Neural crest cell (in vitro differentiated cells): ENCODE data around the gene SMAD5. TPM values are rescaled to one million over a fixed set of nuclear protein-coding genes. Genes with fewer than 3 reads are reported as not detected.

ENCODE experiments used
- DNase-seq: peaks from one replicate; pipeline ENCODE4 v3.0.0; 2021; ENCODE audit warnings: low read depth, mixed read lengths, low spot score
- H3K27ac Mint-ChIP-seq: one replicate; pipeline ENCODE4 v1.8.0; 2021; ENCODE audit warnings: mild to moderate bottlenecking, mixed read lengths; ENCODE audit not compliant: unreplicated experiment
- H3K27me3 Mint-ChIP-seq: 2 replicates; pipeline ENCODE4 v1.8.0; 2021; ENCODE audit warnings: low read depth, mild to moderate bottlenecking, mixed read lengths
- H3K36me3 Mint-ChIP-seq: 2 replicates; pipeline ENCODE4 v1.8.0; 2021; ENCODE audit warnings: low read depth, mild to moderate bottlenecking, mixed read lengths
- H3K4me1 Mint-ChIP-seq: 2 replicates; pipeline ENCODE4 v1.8.0; 2021; ENCODE audit warnings: mixed read lengths
- H3K4me3 Mint-ChIP-seq: one replicate; pipeline ENCODE4 v1.8.0; 2021; ENCODE audit warnings: mild to moderate bottlenecking, mixed read lengths
- H3K9me3 Mint-ChIP-seq: 2 replicates; pipeline ENCODE4 v1.8.0; 2021; ENCODE audit warnings: mixed read lengths
- total RNA-seq: library from RNA; stranded (reverse); gene quantifications from 2 replicates; pipeline ENCODE4 v1.2.1, GENCODE V29; 2021
- TF ChIP-seq, protein P1 (sequence below): fragments of 200-600 bp; sonication (generic); conservative IDR thresholded peaks from 2 replicates; pipeline ENCODE4 v1.5.0; 2021; ENCODE audit warnings: antibody characterized with exemption, mild to moderate bottlenecking

The SMAD5 gene
- total RNA-seq, 1 donor from 2014 or later, result 82.6 TPM

DNA sequence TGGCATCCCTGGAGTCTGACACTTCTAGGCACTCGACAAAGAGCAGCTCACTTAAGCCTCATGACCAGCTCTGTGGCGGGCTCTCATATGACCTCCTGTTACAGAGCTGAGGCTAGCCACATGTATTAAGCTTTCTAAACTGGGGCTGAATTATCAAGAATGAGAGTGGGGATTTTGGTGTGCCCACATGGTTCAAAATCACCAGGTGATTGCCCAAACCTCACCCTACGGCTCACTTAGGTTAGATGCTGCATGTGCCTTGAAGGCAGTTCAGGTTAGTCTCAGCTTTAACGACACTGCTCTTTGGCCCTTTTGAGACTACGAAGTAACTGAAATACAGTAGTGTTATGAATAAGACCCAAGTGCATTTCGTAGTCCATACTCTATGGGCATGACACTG is 99.7 kb downstream of the SMAD5 start:
- Mint-ChIP-seq H3K27me3 (peaks cover 32% of the 10 kb centered on the region), H3K9me3 (no peaks in the 10 kb centered on the region), H3K36me3 (no peaks in the 10 kb centered on the region), H3K4me1 (peaks cover 18% of the 10 kb centered on the region), H3K4me3 (no peak overlapping the region), H3K27ac (no peak overlapping the region)
- TF ChIP-seq, protein P1, sequence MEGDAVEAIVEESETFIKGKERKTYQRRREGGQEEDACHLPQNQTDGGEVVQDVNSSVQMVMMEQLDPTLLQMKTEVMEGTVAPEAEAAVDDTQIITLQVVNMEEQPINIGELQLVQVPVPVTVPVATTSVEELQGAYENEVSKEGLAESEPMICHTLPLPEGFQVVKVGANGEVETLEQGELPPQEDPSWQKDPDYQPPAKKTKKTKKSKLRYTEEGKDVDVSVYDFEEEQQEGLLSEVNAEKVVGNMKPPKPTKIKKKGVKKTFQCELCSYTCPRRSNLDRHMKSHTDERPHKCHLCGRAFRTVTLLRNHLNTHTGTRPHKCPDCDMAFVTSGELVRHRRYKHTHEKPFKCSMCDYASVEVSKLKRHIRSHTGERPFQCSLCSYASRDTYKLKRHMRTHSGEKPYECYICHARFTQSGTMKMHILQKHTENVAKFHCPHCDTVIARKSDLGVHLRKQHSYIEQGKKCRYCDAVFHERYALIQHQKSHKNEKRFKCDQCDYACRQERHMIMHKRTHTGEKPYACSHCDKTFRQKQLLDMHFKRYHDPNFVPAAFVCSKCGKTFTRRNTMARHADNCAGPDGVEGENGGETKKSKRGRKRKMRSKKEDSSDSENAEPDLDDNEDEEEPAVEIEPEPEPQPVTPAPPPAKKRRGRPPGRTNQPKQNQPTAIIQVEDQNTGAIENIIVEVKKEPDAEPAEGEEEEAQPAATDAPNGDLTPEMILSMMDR, result no peak
- no peak for DNase-seq

Other genes starting within 250 kb of the SMAD5 start
- gene IL9, start 237.0 kb upstream of the SMAD5 start, total RNA-seq, result not detected in 2 replicates
- gene LECT2, start 177.9 kb upstream of the SMAD5 start, total RNA-seq, result not detected in 2 replicates
- 3.9 and 4.6 TPM in 2 replicates for gene TGFBI, start 103.9 kb upstream of the SMAD5 start, total RNA-seq
- 0.18 TPM in 1 of 2 replicates, not detected in the other for gene SMIM32, start 60.3 kb downstream of the SMAD5 start, total RNA-seq
- not detected in 2 replicates for gene TRPC7, start 232.7 kb downstream of the SMAD5 start, total RNA-seq